Measurements from ENCODE around the gene SPG7.
A peak's percentile ranks its signal among the peaks of the same experiment; 100 is the strongest.

GRCh38 chr16:89475144-89475543 is 33.1 kb upstream of the SPG7 start:
- TF ChIP-seq POLR2AphosphoS5 (IDR thresholded peaks at IDR 0.05) (peak; percentile 52), CTCF (IDR thresholded peaks at IDR 0.05; ENCODE audit: poor library complexity, severe bottlenecking) (peak; percentile 51), EP300 (conservative IDR thresholded peaks at IDR 0.05; ENCODE audit: poor library complexity, severe bottlenecking) (peak; percentile 25), MXI1 (conservative IDR thresholded peaks at IDR 0.05; ENCODE audit: poor library complexity, severe bottlenecking) (peak; percentile 39), REST (IDR thresholded peaks at IDR 0.05; ENCODE audit: borderline replicate concordance) (peak; percentile 79), RAD21 (conservative IDR thresholded peaks at IDR 0.05) (peak; percentile 62), TAF1 (IDR thresholded peaks at IDR 0.05; ENCODE audit: low read depth) (peak; percentile 46)

All from neural cell (in vitro differentiated cells).